A549 (cell line): Measurements from ENCODE around the gene RPL13.

Experiments used
- CTCF ChIP-seq: fragments of >200 bp; sonication (Bioruptor Twin); formaldehyde crosslinking; IDR thresholded peaks from 3 replicates; pipeline ENCODE4 v1.5.1; 2016
- EP300 ChIP-seq, 2 experiments: fragments of >200 bp; sonication (Bioruptor Twin); formaldehyde crosslinking; IDR thresholded peaks; 2 replicates in 1 of 2; 3 replicates in 1 of 2; pipeline ENCODE4 v1.6.1; 2016 to 2017
- HDAC2 ChIP-seq: fragments of 200-600 bp; sonication (generic); IDR thresholded peaks from 2 replicates; pipeline ENCODE4 v1.6.1; 2016
- KDM1A ChIP-seq: fragments of 200-600 bp; sonication (generic); IDR thresholded peaks from 2 replicates; pipeline ENCODE4 v1.6.1; 2016; ENCODE audit warnings: low read depth, mild to moderate bottlenecking
- MAX ChIP-seq: IDR thresholded peaks from 2 replicates; pipeline ENCODE4 v1.6.1; 2012
- NR3C1 ChIP-seq: fragments of >200 bp; sonication (Bioruptor Twin); formaldehyde crosslinking; IDR thresholded peaks from 3 replicates; pipeline ENCODE4 v1.6.1; 2017
- POLR2A ChIP-seq: IDR thresholded peaks from 2 replicates; pipeline ENCODE4 v1.6.1; 2012; ENCODE audit warnings: mild to moderate bottlenecking, low read length
- RAD21 ChIP-seq, 2 experiments: fragments of >200 bp in 1 of 2; sonication (Bioruptor Twin) in 1 of 2; formaldehyde crosslinking in 1 of 2; IDR thresholded peaks in 1 of 2; conservative IDR thresholded peaks in 1 of 2; 2 replicates in 1 of 2; 3 replicates in 1 of 2; pipeline ENCODE4 v1.6.1; 2012 to 2018; ENCODE audit warnings: inconsistent platforms in 1 of 2
- RCOR1 ChIP-seq: fragments of 150-350 bp; IDR thresholded peaks from 2 replicates; pipeline ENCODE4 v1.6.1; 2014; ENCODE audit warnings: antibody characterized with exemption, low read length, low read depth
- TP53 ChIP-seq: fragments of 250-450 bp; sonication (Bioruptor Pico); IDR thresholded peaks from 2 replicates; pipeline ENCODE4 v1.5.0; 2021; ENCODE audit warnings: mild to moderate bottlenecking, moderate library complexity
- TF ChIP-seq, protein P1 (sequence below): fragments of >200 bp; sonication (Bioruptor Twin); formaldehyde crosslinking; IDR thresholded peaks from 3 replicates; pipeline ENCODE4 v1.6.1; 2016
- TF ChIP-seq, protein P2 (sequence below): fragments of 250-450 bp; sonication (Bioruptor Pico); IDR thresholded peaks from 2 replicates; pipeline ENCODE4 v1.5.0; 2020; ENCODE audit warnings: low read depth, mild to moderate bottlenecking, moderate library complexity
- TF ChIP-seq, protein P3 (sequence below): fragments of 200-600 bp; sonication (generic); IDR thresholded peaks from 2 replicates; pipeline ENCODE4 v1.6.1; 2016; ENCODE audit warnings: antibody characterized with exemption, mild to moderate bottlenecking, moderate library complexity

- no peak for TF ChIP-seq MAX
- no peak for TF ChIP-seq HDAC2
- no peak for TF ChIP-seq TP53 (CRISPR knock-in tag)
- TF ChIP-seq, protein P1, sequence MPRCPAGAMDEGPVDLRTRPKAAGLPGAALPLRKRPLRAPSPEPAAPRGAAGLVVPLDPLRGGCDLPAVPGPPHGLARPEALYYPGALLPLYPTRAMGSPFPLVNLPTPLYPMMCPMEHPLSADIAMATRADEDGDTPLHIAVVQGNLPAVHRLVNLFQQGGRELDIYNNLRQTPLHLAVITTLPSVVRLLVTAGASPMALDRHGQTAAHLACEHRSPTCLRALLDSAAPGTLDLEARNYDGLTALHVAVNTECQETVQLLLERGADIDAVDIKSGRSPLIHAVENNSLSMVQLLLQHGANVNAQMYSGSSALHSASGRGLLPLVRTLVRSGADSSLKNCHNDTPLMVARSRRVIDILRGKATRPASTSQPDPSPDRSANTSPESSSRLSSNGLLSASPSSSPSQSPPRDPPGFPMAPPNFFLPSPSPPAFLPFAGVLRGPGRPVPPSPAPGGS: no peak
- TF ChIP-seq KDM1A: no peak
- no peak for TF ChIP-seq CTCF
- TF ChIP-seq EP300 (IDR thresholded peaks at IDR 0.05): no peak
- TF ChIP-seq POLR2A: no peak
- TF ChIP-seq NR3C1: no peak
- TF ChIP-seq, protein P2, sequence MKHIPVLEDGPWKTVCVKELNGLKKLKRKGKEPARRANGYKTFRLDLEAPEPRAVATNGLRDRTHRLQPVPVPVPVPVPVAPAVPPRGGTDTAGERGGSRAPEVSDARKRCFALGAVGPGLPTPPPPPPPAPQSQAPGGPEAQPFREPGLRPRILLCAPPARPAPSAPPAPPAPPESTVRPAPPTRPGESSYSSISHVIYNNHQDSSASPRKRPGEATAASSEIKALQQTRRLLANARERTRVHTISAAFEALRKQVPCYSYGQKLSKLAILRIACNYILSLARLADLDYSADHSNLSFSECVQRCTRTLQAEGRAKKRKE (CRISPR knock-in tag): no peak
- no peak for TF ChIP-seq RCOR1
- TF ChIP-seq RAD21 (conservative IDR thresholded peaks at IDR 0.05 in 1 of 2, IDR thresholded peaks at IDR 0.05 in 1 of 2): no peak
- TF ChIP-seq, protein P3, sequence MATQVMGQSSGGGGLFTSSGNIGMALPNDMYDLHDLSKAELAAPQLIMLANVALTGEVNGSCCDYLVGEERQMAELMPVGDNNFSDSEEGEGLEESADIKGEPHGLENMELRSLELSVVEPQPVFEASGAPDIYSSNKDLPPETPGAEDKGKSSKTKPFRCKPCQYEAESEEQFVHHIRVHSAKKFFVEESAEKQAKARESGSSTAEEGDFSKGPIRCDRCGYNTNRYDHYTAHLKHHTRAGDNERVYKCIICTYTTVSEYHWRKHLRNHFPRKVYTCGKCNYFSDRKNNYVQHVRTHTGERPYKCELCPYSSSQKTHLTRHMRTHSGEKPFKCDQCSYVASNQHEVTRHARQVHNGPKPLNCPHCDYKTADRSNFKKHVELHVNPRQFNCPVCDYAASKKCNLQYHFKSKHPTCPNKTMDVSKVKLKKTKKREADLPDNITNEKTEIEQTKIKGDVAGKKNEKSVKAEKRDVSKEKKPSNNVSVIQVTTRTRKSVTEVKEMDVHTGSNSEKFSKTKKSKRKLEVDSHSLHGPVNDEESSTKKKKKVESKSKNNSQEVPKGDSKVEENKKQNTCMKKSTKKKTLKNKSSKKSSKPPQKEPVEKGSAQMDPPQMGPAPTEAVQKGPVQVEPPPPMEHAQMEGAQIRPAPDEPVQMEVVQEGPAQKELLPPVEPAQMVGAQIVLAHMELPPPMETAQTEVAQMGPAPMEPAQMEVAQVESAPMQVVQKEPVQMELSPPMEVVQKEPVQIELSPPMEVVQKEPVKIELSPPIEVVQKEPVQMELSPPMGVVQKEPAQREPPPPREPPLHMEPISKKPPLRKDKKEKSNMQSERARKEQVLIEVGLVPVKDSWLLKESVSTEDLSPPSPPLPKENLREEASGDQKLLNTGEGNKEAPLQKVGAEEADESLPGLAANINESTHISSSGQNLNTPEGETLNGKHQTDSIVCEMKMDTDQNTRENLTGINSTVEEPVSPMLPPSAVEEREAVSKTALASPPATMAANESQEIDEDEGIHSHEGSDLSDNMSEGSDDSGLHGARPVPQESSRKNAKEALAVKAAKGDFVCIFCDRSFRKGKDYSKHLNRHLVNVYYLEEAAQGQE: no peak
Measured at GRCh38 chr16:89522287-89522686, 38.2 kb upstream of the RPL13 start.
